ENCODE data around the gene BDKRB2.
A peak's percentile ranks its signal among the peaks of the same experiment; 100 is the strongest.

BDKRB2 gene

DNA sequence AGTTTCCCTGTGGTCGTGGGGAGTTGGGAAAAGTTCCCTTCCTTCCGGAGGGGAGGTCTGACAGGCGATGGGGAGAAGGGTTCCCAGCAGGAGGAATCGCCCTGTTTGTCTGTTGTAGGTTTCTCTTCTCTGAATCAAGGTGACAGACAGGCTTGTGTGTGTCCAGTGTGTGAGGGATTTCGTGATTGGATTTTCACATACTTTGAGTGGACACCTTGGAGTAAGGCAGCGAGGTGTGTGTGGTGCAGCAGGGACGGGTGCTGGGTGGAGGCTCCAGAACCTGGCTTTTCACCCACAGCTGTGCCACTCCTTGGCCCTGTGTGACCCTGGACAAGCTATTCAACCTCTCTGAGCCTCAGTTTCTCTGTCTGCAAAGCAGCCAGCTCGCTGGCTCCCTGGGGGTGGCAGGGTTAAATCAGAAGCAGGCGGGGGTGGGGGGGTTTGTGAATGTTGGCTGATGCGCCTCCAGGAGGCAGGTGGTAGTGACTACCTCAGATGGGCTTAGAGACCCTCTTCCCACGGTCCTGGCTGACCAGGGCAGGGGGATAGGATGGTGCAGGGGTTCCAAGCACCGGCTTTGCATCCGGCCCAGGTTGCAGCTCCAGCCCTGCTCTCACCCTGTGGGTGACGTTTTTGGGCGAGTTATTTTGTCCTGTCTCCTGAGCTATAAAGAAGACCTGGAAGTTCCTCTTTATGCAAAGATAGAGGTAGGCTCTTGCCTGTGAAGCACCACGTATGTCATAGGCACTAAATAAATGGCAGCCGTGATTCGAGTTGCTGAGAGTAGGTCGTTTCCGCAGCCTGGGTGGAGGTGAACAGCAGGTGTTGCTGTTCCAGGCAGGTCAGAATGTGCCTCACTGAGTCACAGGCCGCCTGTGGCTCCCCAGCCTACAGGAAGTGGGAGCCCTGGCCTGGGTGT, 679 bp downstream of the BDKRB2 start:
- TF ChIP-seq SPI1 (IDR thresholded peaks at IDR 0.05; ENCODE audit: borderline replicate concordance, low read depth) (no peak), GABPA (IDR thresholded peaks at IDR 0.05; ENCODE audit: low read depth) (no peak), POLR2AphosphoS5 (IDR thresholded peaks at IDR 0.05; ENCODE audit: low read depth) (no peak)
- TF ChIP-seq, protein P1, sequence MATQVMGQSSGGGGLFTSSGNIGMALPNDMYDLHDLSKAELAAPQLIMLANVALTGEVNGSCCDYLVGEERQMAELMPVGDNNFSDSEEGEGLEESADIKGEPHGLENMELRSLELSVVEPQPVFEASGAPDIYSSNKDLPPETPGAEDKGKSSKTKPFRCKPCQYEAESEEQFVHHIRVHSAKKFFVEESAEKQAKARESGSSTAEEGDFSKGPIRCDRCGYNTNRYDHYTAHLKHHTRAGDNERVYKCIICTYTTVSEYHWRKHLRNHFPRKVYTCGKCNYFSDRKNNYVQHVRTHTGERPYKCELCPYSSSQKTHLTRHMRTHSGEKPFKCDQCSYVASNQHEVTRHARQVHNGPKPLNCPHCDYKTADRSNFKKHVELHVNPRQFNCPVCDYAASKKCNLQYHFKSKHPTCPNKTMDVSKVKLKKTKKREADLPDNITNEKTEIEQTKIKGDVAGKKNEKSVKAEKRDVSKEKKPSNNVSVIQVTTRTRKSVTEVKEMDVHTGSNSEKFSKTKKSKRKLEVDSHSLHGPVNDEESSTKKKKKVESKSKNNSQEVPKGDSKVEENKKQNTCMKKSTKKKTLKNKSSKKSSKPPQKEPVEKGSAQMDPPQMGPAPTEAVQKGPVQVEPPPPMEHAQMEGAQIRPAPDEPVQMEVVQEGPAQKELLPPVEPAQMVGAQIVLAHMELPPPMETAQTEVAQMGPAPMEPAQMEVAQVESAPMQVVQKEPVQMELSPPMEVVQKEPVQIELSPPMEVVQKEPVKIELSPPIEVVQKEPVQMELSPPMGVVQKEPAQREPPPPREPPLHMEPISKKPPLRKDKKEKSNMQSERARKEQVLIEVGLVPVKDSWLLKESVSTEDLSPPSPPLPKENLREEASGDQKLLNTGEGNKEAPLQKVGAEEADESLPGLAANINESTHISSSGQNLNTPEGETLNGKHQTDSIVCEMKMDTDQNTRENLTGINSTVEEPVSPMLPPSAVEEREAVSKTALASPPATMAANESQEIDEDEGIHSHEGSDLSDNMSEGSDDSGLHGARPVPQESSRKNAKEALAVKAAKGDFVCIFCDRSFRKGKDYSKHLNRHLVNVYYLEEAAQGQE (IDR thresholded peaks at IDR 0.05; ENCODE audit: insufficient replicate concordance, low read depth), result no peak
- TF ChIP-seq, protein P2, sequence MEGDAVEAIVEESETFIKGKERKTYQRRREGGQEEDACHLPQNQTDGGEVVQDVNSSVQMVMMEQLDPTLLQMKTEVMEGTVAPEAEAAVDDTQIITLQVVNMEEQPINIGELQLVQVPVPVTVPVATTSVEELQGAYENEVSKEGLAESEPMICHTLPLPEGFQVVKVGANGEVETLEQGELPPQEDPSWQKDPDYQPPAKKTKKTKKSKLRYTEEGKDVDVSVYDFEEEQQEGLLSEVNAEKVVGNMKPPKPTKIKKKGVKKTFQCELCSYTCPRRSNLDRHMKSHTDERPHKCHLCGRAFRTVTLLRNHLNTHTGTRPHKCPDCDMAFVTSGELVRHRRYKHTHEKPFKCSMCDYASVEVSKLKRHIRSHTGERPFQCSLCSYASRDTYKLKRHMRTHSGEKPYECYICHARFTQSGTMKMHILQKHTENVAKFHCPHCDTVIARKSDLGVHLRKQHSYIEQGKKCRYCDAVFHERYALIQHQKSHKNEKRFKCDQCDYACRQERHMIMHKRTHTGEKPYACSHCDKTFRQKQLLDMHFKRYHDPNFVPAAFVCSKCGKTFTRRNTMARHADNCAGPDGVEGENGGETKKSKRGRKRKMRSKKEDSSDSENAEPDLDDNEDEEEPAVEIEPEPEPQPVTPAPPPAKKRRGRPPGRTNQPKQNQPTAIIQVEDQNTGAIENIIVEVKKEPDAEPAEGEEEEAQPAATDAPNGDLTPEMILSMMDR (IDR thresholded peaks at IDR 0.05; ENCODE audit: insufficient read depth, low read length), result no peak
- no peak overlapping the region for H3K27ac ChIP-seq (replicated peaks)
- H3K4me3 ChIP-seq (replicated peaks; ENCODE audit: insufficient read depth, low read length), result no peak overlapping the region
- no peak for DNase-seq (ENCODE audit: low read depth in 1 of 2, low spot score in 1 of 2)
- no peaks in the 10 kb centered on the region for H3K27me3 ChIP-seq (ENCODE audit: insufficient read depth, poor library complexity, severe bottlenecking)

DNA sequence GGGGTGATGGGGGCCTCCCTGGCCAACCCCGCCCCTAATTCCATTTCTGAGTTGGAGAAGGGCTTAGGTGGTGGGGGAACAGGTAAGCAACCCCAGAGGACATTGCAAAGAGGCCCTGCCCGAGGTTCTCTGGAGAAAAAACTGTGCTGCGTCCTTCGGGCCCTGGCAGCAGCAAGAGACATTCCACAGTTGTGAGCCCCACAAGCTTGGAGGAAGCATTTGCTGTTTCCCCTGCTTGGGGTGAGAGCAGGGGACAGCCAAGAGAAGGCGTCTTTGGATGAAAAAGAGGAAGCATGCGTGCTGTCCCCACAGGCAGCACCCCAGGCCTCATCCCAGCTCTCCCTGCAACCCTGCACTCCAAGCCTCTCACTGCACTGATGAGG, 1.3 kb downstream of the BDKRB2 start:
- H3K27me3 ChIP-seq (ENCODE audit: insufficient read depth, poor library complexity, severe bottlenecking), result no peaks in the 10 kb centered on the region
- TF ChIP-seq, protein P1 (IDR thresholded peaks at IDR 0.05; ENCODE audit: insufficient replicate concordance, low read depth), result no peak
- TF ChIP-seq POLR2AphosphoS5 (IDR thresholded peaks at IDR 0.05; ENCODE audit: low read depth) (no peak), GABPA (IDR thresholded peaks at IDR 0.05; ENCODE audit: low read depth) (no peak), SPI1 (IDR thresholded peaks at IDR 0.05; ENCODE audit: borderline replicate concordance, low read depth) (no peak)
- TF ChIP-seq, protein P2 (IDR thresholded peaks at IDR 0.05; ENCODE audit: insufficient read depth, low read length), result no peak
- DNase-seq (ENCODE audit: low read depth in 1 of 2, low spot score in 1 of 2), result peak in 1 of 2 experiments; percentile 31
- no peak overlapping the region for H3K27ac ChIP-seq (replicated peaks)
- H3K4me3 ChIP-seq (replicated peaks; ENCODE audit: insufficient read depth, low read length), result no peak overlapping the region

DNA sequence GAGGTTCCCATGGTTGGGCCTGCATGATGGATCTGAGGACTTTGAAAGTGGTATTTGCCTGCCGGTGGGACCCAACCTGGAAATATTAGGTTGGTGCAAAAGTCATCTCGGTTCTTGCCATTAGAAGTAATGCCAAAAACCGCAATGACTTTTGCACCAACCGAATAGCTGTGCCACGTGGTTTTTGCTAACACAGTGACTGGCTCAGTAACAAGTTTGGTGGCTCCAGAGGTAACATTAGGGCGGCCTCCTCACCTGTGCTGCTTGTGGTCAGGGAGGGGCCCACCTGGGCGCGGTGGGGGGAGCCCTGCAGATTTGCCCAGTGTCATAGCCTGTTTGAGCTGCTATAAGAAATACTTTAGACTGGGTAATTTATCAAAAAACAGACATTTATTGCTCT, 1.8 kb downstream of the BDKRB2 start:
- no peak for DNase-seq (ENCODE audit: low read depth in 1 of 2, low spot score in 1 of 2)
- Histone ChIP-seq H3K27me3 (ENCODE audit: insufficient read depth, poor library complexity, severe bottlenecking) (no peaks in the 10 kb centered on the region), H3K27ac (replicated peaks) (no peak overlapping the region), H3K4me3 (replicated peaks; ENCODE audit: insufficient read depth, low read length) (no peak overlapping the region)
- TF ChIP-seq, protein P2 (IDR thresholded peaks at IDR 0.05; ENCODE audit: insufficient read depth, low read length), result no peak
- TF ChIP-seq, protein P1 (IDR thresholded peaks at IDR 0.05; ENCODE audit: insufficient replicate concordance, low read depth), result no peak
- TF ChIP-seq GABPA (IDR thresholded peaks at IDR 0.05; ENCODE audit: low read depth), result no peak
- no peak for TF ChIP-seq POLR2AphosphoS5 (IDR thresholded peaks at IDR 0.05; ENCODE audit: low read depth)
- no peak for TF ChIP-seq SPI1 (IDR thresholded peaks at IDR 0.05; ENCODE audit: borderline replicate concordance, low read depth)
